GM19455 (cell line): ENCODE data around the gene BEND5.

Experiments
- ATAC-seq: cut with Tn5 transposase; IDR thresholded peaks from one replicate; pipeline ENCODE4 v1.9.1; 2021; ENCODE audit not compliant: unreplicated experiment

BEND5 gene

DNA sequence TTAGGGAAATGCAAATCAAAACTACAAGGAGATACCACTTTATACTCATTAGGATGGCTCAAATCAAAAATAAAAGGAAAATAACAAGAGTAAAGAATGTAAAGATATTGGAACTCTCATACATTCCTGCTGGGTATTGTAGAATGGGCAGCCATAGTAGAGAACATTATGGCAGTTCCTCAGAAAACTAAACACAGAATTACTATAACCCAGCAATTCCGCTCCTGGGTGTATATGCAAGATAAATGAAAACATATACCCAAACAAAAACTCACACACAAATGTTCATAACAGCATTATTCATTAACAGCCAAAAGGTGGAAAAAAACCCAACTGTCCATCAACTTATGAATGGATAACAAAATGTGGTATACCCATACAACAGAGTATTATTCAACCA lies 11.4 kb downstream of the BEND5 start:
- ATAC-seq, result no peak

DNA sequence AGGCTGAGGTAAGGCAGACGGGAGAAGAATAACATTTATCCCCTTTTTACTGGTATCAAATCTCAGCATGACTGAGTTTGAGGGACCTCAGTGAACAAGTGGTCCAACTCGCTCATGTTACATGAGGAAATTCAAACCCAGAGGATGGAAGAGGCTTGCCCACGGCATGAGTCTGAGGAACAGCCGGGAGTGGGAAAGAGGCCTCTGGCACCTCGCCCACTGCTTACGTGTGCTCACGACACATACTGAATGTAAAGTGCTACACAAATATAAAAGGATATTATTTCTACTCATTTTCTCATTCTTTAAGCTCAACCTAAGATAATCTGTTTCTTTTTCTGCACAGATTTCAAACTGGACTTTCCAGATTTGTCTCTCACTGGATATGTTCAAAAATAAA lies 14.7 kb downstream of the BEND5 start:
- no peak for ATAC-seq

DNA sequence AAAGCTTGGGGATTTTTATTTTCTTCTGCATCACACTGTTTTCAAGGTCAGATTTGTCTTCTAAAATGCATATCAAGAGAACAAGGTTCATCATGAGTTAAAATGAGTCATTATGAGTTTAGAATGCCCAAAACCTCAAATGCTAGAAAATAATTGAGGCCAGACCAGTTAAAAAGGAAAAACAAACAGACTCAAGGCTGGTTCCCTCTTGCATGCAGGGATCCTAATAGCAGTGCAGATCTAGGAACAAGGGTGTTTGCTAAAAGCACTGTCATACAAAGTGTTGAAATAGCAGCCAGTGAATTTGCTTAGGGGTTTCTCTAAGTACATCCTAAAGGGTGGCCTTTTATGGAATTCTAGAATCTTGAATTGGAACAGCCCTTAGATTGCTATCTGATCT lies 15.3 kb downstream of the BEND5 start:
- ATAC-seq, result no peak

DNA sequence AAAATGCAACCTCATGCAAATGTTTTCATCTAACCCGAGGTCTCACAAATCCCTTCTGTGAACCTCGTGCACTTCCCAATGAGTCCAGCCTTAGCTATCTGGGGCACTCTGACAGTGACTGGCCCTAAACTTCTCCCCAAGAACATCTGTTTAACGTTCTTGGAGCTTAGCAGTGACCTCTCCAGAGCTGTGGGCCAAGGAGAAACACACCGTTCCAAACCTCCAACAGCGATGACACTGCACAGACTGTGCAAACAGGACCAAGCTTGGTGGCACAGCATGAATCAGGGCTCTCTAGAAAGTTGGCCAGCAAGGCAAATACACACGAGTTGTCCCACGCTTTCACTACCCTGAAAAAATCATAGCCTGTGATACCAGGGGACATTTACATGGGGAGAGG lies 15.8 kb downstream of the BEND5 start:
- ATAC-seq, result no peak

DNA sequence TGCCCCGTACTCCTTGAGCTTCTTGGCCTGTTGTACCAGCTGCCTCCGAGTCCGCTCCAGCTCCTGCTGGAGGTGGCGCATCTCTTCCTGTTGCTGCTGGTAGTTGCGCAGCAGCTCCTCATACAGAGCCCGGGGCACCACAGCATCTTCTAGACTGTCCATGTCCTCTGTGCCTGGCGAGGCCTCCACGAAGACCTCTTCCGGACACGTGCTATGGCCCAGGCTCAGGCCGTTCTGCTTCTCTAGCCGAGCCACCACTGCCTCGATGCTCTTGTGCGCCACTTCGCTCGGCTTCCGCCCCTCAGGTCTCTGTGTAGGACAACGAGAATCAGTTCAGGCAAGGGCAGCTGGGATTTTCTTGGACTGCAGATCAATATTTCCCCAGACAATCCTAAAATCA lies 17.7 kb downstream of the BEND5 start:
- ATAC-seq, result no peak

DNA sequence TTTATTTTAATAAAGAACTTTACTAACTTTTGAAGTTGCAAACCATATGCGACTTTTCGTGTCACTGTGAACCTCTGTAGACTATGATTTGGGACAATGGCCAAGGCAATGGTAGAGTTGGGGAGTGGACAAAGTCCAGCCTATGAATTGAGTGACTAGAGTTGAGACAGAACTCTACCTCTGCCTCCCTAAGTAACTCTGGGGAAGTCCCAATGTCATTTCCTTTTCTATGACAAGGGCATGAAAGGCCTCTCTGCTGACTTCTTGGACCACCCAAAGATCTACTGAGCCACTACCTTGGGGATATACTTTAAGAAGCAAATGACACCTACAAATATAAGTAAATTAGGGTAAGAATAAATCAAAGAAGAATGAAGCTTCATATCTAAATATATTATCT lies 19.3 kb downstream of the BEND5 start:
- ATAC-seq, result no peak

DNA sequence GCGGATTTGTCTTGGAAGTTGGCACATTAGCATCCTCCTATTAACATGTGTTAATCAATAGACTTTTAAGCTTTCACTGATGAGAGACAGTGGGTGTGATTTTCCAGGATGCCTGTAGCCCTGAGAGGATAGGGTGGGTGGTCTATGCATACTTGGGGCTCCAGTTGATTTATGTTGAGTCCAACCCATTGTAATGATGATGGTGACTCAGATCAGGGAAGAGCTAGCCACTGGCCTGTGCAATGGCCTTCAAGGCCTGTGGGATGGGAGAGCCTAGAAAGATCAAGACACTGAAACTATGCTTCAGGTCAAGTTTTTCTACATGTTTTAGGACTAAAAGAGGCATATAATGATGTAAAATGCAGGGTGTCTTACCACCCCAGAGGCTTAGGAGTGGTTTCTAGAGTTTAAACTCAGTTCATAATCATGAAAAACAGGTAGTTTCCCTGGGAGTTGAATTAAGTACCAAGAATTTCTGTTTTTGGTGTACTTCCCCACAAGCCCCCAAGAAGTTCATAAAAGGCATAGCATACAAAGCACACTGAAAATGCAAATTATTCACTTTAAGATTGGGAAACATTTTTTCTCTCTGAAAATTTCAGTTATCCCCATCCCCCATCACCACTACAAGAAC lies 19.9 kb downstream of the BEND5 start:
- ATAC-seq, result no peak

DNA sequence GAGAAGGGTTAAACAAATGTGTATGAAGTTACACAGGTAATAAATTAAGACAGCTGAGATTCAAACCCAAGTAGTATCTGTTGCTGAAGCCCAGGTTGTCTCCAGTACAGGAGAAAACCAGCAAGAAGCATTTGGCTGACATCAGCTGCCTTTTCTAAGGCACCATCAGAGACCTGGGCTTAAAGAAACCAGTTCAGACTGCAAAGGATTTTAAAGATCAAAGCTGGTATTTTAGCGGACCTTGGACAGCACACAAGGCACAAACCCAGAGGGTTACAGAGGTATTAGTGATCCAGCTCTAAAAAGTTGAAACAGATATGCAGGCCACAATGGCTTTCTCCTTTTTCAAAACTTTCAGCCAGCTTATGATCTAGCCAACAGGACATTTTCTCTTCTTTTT lies 23.4 kb downstream of the BEND5 start:
- no peak for ATAC-seq

DNA sequence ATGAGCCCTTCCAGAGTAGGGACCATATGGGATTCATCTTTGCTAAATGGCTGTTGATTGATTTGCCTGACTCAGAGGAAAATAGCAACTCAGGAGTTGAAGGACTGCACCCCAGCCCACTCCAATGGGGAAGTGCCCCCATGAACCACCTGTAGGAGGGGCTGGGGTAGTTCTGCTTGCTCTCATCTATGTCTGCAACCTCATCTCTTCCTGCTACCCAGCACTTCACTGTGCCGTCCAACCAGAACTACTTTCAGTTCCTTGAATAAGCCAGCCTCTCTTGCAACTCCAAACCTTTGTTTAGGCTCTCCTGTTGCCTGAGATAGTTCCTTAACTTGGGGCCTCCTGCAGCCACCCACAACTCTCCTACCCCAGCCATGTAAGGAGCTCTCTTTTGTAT lies 26.6 kb downstream of the BEND5 start:
- ATAC-seq, result no peak

DNA sequence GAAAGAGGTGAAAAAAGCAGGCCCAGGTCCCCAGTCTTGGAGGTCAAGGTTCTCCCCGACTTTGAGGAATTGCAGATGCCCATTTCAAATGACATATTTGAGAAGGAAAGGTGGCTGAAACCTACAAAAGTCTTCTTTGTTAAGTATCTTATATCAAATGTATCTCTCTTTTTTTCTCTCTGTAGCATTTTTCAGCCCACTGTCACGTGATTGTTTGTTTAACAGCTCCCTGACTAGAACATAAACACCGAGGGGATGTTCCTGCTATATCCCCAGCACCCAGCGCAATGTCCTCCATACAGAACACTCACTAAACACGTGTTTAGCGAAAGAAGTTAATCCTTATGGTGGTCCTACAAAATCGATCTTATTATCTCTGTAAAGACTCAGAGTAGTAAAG lies 27.6 kb downstream of the BEND5 start:
- no peak for ATAC-seq

DNA sequence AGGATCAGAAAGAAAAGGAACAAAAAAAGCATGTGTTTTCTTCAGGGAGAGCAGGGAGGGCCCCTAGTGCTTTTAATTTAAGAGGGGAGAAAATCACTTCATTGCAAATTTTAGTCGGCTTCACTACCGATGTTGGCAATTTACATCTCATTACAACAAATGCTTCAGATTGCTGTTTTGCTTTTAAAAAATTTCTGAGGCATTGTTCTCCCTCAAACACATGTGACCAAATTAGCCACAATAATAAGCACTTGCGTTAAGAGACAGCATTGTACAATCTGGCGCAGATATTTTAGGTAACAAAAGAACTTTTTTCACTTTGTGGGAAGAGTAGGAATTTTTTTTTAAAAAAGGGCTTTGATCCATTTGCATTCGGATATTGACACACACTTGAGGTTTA lies 29.8 kb downstream of the BEND5 start:
- ATAC-seq, result no peak

DNA sequence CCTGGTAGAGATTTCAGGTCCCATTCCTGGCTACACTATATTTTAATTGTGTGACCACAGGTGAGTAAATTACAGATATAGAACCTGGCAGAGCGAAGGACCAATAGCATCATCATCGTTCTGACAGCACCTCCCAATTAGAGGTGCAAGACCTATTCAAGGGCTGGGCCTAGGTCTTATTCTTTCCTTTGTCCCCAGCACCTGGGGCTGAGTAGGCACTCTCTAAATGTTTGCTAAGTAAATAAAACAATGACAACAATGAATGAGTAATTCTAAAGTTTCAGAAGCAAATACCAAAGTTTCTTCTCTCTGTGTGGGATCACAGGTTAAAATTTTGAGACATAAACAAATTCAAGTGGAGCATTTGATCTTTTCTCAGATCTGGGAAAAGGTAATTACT lies 32.7 kb downstream of the BEND5 start:
- ATAC-seq, result no peak

DNA sequence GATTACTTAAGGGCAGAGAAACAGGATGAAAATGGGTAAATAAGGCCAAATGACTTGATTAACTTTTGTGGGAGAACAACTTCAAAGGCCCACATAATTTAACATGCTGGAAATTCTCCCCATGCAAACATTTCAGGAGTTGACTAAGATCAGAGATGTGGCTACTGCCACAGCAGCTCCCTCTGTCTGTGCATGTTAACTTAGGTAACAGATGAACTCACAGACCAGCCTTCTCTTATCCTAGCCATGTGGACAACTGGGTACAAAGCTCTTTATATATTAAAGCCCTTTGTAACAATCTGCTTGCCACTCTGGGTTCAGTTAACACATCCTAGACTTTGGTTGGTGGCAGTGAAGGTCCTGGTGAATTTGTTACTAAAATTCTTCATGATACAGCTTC lies 33.2 kb downstream of the BEND5 start:
- no peak for ATAC-seq

DNA sequence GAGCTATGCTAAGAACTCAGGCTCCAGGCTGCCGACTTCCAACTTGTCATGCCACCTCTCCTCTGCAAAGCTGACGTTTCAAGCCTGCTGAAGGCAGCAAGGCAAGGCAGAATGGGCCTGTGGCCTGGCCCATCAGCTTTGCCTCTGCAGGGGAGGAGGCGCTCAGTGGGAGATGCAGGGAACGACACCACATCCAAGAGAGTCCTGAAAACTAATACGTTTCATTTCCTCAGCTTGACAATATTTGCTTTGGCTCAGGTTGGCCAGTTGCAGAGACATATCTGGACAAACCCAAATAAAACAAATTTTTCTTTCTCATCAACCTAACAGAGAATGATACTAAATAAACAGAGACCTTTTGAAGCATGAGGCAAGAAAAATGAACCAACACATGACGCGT lies 35.3 kb downstream of the BEND5 start:
- no peak for ATAC-seq

DNA sequence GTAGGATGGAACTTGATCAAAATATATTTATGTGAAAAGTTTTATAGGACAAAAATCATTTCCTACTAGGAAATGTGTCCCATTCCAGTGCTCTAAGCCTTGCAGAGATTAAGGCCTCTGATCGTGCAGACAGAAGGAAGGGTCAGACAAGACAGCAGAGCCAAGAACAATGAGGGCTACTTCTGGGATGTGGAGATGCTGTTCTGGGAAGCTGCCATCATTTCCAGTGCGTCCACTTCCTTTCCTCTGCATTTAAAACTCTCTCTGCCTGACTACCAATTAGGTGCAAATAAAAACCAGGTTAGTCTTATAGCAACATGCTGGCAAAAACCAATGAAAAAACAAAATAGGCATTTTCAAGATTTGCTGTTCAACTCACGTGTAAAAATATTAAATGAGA lies 36.1 kb downstream of the BEND5 start:
- ATAC-seq, result no peak

DNA sequence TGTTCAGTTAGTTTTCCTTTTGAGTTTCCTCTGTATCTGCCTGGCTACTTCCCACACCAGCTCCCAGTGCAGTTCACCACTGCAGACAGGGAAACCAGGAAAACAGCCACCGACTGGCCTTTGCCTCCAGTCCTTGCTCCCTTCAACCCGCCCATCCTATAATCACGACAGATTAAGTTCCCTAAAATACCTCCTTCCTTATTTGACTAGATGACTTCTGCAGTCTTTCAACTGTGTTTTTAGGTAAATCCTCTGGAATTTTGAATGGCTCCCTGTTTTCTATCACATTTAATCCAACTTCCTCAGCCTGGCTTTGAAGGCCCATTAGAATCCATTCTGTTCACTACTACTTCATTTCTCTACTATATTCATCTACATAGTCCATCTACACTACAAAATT lies 37.6 kb downstream of the BEND5 start:
- no peak for ATAC-seq

DNA sequence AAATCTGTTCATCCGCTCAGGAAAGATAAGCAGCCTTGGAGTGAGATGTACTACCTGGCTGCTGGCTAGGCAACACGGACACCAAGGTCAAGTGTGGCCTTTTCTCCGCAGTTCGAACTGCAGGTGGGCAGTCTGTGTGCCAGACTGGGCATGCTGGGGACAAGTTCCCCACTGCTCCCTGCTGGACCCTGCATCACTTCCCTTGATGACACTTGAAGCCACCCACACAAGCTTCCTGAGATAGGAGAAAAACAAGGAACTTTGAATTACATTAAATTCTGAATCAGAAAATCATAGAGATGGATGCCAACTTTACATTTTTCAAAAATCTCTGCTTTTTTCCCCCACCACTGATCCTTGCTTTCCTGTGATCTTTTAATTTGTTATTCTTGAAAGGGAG lies 38.3 kb downstream of the BEND5 start:
- no peak for ATAC-seq

DNA sequence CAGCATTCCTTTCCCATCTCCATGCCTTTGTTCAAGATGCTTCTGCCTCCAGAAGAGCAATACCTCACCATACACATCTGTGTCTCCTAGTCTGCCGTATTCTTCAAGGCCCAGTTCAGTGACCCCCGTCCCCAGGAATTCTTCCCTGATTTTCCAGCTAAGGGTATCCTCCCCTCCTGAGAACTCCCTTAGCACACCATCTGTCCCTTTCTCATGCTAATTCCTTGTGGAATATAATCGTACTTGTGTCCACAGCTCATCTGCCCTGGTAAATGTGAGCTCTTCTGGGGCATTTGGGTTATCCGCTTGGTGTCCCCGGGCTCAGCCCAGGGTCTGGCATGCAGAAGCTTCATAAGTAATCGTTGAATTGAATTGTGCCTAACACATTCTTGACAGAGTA lies 40.9 kb downstream of the BEND5 start:
- no peak for ATAC-seq

DNA sequence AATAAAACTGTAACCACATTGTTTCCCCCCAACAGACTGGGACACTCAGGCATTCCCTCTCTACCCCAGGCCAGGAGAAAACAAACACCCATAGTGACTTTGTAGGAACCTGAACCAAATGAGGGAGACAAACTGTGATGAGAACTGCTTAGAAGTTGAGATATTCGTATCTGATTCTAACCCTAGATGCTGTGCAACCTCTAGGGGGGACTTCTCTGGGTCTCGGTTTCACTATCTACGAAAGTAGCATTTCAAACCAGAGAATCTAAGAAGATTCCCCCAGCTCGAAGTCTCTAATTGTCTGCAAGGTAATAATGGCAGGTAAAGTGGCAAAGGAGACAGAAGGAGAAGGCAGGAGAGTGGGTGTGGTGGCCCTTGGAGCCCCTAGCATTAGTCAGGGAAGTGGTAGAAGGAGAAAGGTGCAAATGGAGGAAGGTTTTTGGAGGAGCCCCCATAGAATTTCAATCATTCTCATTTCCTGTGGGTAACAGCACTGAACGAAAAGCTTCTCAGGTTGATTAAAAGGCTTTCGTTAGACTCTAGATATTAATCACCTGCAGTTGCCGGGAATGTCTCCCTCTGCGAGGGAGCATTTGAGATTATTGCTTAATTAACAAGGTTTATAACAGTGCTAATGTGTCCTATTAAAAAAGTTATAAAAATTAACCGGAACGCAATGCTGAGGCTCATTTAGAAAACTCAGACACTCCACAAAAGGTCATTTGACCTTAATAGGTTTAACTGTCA lies 46.4 kb downstream of the BEND5 start:
- ATAC-seq, result no peak

DNA sequence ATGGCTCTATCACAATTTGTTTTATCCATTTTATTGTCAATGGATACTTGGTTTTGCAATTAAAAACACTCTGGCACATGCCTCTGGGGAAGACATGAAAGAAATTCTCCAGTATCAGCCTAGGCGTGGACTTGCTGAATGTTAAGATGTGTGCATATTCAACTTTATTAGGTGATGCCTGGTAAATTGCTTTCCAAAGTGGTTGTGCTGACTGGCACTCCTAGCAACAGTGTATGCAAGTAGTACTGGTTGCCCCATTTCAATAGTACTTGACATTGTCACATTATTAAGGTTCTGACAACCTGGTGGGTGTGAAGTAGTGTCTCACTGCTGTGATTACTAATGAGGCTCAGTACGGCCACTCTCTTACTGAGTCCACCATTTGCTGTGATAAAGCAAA lies 48.1 kb downstream of the BEND5 start:
- ATAC-seq, result no peak

DNA sequence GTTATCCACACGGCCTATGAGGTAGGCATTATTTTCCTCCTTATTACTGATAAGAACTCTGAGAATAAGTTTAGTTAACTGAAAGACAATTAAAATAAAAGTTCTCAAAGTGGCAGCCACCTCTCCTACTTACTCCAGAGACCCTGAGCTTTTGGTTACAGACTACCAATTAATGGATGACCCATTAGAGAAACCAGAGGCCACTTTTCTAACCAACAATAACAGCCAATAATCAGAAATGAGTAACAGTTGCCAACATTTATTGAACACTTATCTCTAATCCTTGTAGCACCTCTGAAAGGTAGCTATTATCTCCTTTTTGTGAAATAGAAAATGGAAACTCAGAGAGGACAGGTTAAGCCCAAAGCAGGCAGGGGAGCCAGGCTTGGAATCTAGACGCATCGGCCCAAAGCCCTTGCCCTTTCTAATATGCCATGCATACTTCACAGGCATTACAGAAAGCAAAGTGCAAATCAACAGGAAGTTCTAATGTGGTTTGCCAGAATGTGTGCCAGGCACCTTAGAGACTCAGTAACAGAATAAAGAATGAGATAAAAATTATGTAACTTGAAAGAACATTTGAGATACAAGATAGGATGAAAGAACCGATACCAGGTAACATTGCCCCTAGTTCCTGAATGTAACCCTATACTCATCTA lies 50.0 kb downstream of the BEND5 start:
- no peak for ATAC-seq

DNA sequence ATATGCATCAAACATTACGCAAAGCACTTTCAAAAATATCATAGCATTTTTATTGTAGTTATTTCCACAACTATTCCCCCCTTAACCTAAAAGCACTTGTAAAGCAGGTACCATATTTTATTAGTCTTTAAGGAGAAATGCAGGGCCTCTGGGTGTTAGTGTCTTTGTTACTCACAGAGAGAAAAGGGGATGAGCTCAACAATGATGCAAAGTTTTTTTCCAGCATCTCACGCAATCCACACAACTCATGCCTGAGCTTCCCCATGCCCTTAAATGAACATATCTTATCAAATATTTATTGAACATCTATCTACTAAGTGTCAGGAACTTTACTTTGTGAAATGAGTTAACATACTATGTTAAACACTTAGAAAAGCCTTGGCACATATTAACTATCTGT lies 50.6 kb downstream of the BEND5 start:
- ATAC-seq, result no peak
